Mucosa of descending colon (tissue), 3 donors: ENCODE measurements around the gene PGBD5. TPM values are rescaled to one million over a fixed set of nuclear protein-coding genes. Genes with fewer than 3 reads are reported as not detected.
"Not testable (repeated sequence)": the region's sequence is repeated elsewhere in the genome, so short reads cannot be mapped to it uniquely, and the experiment has no call there.

Experiments used
- ATAC-seq: fragments of 200-7000 bp; cut with Tn5 transposase; one replicate; pipeline ENCODE4 v1.9.1; 2020; ENCODE audit warnings: mild to moderate bottlenecking, moderate library complexity
- DNase-seq, 3 donors: peaks; one replicate each; pipeline ENCODE4 v3.0.0-alpha.2; 2020
- H3K36me3 ChIP-seq: fragments of 200-600 bp; one replicate; pipeline ENCODE4 v1.8.0; 2021; ENCODE audit warnings: low read depth, mild to moderate bottlenecking
- H3K4me1 ChIP-seq: fragments of 200-600 bp; one replicate; pipeline ENCODE4 v1.8.0; 2021; ENCODE audit warnings: low read depth, mild to moderate bottlenecking
- H3K4me3 ChIP-seq: fragments of 200-600 bp; one replicate; pipeline ENCODE4 v1.8.0; 2021; ENCODE audit warnings: mild to moderate bottlenecking
- H3K9me3 ChIP-seq: fragments of 200-600 bp; one replicate; pipeline ENCODE4 v1.8.0; 2021; ENCODE audit warnings: mild to moderate bottlenecking
- CTCF ChIP-seq: fragments of 200-600 bp; IDR thresholded peaks from one replicate; pipeline ENCODE4 v1.8.0; 2022; ENCODE audit warnings: antibody characterized with exemption, mild to moderate bottlenecking
- intact Hi-C, 2 donors: fragments of 100-400 bp; cut with DNase I in 1 of 2; cut with micrococcal nuclease in 1 of 2; formaldehyde crosslinking; loops; one replicate each; pipeline versions ENCODE4 v1.11.0 to v1.11.1; 2022; cut with DNase I, micrococcal nuclease
- total RNA-seq, 3 donors: library from RNA; stranded (reverse); fragmentation: NEBNext Ultra II Directional in 2 of 3; extraction: Animal tissue kit (Norgen Biotek cat#: 25700) in 2 of 3; gene quantifications; one replicate each; pipeline versions ENCODE4 v1.2.1 to v1.2.4, GENCODE V29; 2021 to 2023
- donor health status: DM: no; HTN: no; CAD: no; lungs with moderate emphysema.
- donor health status: DM: no; HTN: no; CAD: no.
- donor health status: DM: no; HTN: yes; CAD: no.

The PGBD5 gene
- total RNA-seq, 3 donors from 2014 or later, result 1.4 to 3.2 (median 2.7) TPM

GRCh38 chr1:230423951-230424350 lies 2.2 kb downstream of the PGBD5 start:
- H3K9me3 ChIP-seq, result no peaks in the 10 kb centered on the region
- no peaks in the 10 kb centered on the region for H3K36me3 ChIP-seq
- DNase-seq (no peak), ATAC-seq (no peak)
- H3K4me3 ChIP-seq, result no peak overlapping the region
- intact Hi-C loops, result no loop called here
- TF ChIP-seq CTCF, result no peak
- peaks cover 11% of the 10 kb centered on the region for H3K4me1 ChIP-seq

- no peak for DNase-seq
- H3K4me1 ChIP-seq, result peaks cover 11% of the 10 kb centered on the region
- no peak for ATAC-seq
- intact Hi-C loops, result no loop called here
- no peak for TF ChIP-seq CTCF
- no peak overlapping the region for H3K4me3 ChIP-seq
- no peaks in the 10 kb centered on the region for H3K9me3 ChIP-seq
- H3K36me3 ChIP-seq, result no peaks in the 10 kb centered on the region
These were observed 2.9 kb downstream of the PGBD5 start for GRCh38 chr1:230423261-230423660.

- H3K36me3 ChIP-seq, result no peaks in the 10 kb centered on the region
- peaks cover 11% of the 10 kb centered on the region for H3K4me1 ChIP-seq
- no peaks in the 10 kb centered on the region for H3K9me3 ChIP-seq
- DNase-seq (no peak), ATAC-seq (no peak)
- no peak for TF ChIP-seq CTCF
- intact Hi-C loops, result no loop called here
- H3K4me3 ChIP-seq, result no peak overlapping the region
These were observed 3.7 kb downstream of the PGBD5 start for GRCh38 chr1:230422221-230422981.

- H3K4me3 ChIP-seq, result no peak overlapping the region
- no peaks in the 10 kb centered on the region for H3K9me3 ChIP-seq
- DNase-seq (no peak), ATAC-seq (no peak)
- no peak for TF ChIP-seq CTCF
- no peaks in the 10 kb centered on the region for H3K36me3 ChIP-seq
- H3K4me1 ChIP-seq, result peaks cover 11% of the 10 kb centered on the region
- intact Hi-C loops, result no loop called here
These were observed 4.7 kb downstream of the PGBD5 start for GRCh38 chr1:230421481-230421880.

- DNase-seq, ATAC-seq, intact Hi-C loops: not testable (repeated sequence)
These were observed 5.8 kb downstream of the PGBD5 start for GRCh38 chr1:230420372-230420771.

GRCh38 chr1:230416430-230416829 lies 9.7 kb downstream of the PGBD5 start:
- intact Hi-C loops, result no loop called here
- ATAC-seq, result no peak
- Histone ChIP-seq H3K4me3 (no peak overlapping the region), H3K36me3 (no peaks in the 10 kb centered on the region), H3K4me1 (no peaks in the 10 kb centered on the region), H3K9me3 (no peaks in the 10 kb centered on the region)
- DNase-seq, result no peak
- TF ChIP-seq CTCF, result no peak

More at GRCh38 chr1:230420372-230420771, 5.8 kb downstream of the PGBD5 start:
- H3K9me3 ChIP-seq, H3K36me3 ChIP-seq, H3K4me1 ChIP-seq, H3K4me3 ChIP-seq: not testable (repeated sequence)
